ENCODE results near the gene FAM169A.
"Not testable (repeated sequence)": the region's sequence is repeated elsewhere in the genome, so short reads cannot be mapped to it uniquely, and the experiment has no call there.

The FAM169A gene

GRCh38 chr5:74787424-74787823 lies 78.8 kb downstream of the FAM169A start:
- DNase-seq: no peak

GRCh38 chr5:74786851-74787250 lies 79.3 kb downstream of the FAM169A start:
- DNase-seq: no peak

- DNase-seq: no peak
Measured at GRCh38 chr5:74778609-74779008, 87.6 kb downstream of the FAM169A start.

GRCh38 chr5:74772359-74772758 lies 93.8 kb downstream of the FAM169A start:
- DNase-seq: no peak

- peak; percentile 66 for DNase-seq
Measured at GRCh38 chr5:74767579-74767913, 98.6 kb downstream of the FAM169A start.

- peak; percentile 96 for DNase-seq
Measured at GRCh38 chr5:74766849-74767578, 99.2 kb downstream of the FAM169A start, which contains the start of the genes GFM2 and NSA2. Gene GFM2 (minus strand): TSS chr5:74767117. CDS start chr5:74763742, 3,375 bp downstream. Gene NSA2 (plus strand): TSS chr5:74767249. CDS start chr5:74767361, 112 bp downstream.

- DNase-seq: peak; percentile 76
Measured at GRCh38 chr5:74766418-74766848, 99.8 kb downstream of the FAM169A start.

- DNase-seq: no peak
Measured at GRCh38 chr5:74765929-74766328, 100.3 kb downstream of the FAM169A start.

GRCh38 chr5:74765201-74765600 lies 101.0 kb downstream of the FAM169A start:
- DNase-seq: no peak

- no peak for DNase-seq
Measured at GRCh38 chr5:74763504-74763903, 102.7 kb downstream of the FAM169A start.

- DNase-seq: no peak
Measured at GRCh38 chr5:74762599-74762998, 103.6 kb downstream of the FAM169A start.

- DNase-seq: no peak
Measured at GRCh38 chr5:74761241-74761640, 104.9 kb downstream of the FAM169A start.

GRCh38 chr5:74748742-74749141 lies 117.4 kb downstream of the FAM169A start:
- not testable (repeated sequence) for DNase-seq

- DNase-seq: no peak
Measured at GRCh38 chr5:74738406-74738805, 127.8 kb downstream of the FAM169A start.

- DNase-seq: no peak
Measured at GRCh38 chr5:74736759-74737158, 129.4 kb downstream of the FAM169A start.

Data from OCI-M1 (cell line).